Adrenal gland (tissue), 12 donors: ENCODE data around the gene RSAD1. TPM values are rescaled to one million over a fixed set of nuclear protein-coding genes. Genes with fewer than 3 reads are reported as not detected.
"Not testable (repeated sequence)": the region's sequence is repeated elsewhere in the genome, so short reads cannot be mapped to it uniquely, and the experiment has no call there.

ENCODE experiments used
- DNase-seq, 7 donors: peaks; one replicate each; pipeline ENCODE4 v3.0.0-alpha.2; 2019 to 2020
- H3K27ac ChIP-seq, 5 donors: fragments of 200-600 bp; sonication (generic) in 4 of 5; 1 replicate in 3 of 5; 2 replicates in 2 of 5; pipeline versions ENCODE4 v1.5.1 to v1.8.0; 2016 to 2020; ENCODE audit warnings: mild to moderate bottlenecking in 1 of 5
- H3K27me3 ChIP-seq: fragments of 200-600 bp; 2 replicates; pipeline ENCODE4 v1.8.0; 2021
- H3K36me3 ChIP-seq, 2 donors: fragments of 200-600 bp; replicated peaks in 1 of 2; 1 replicate in 1 of 2; 2 replicates in 1 of 2; pipeline versions ENCODE4 v1.5.1 to v1.8.0; 2018 to 2022
- H3K4me1 ChIP-seq, 2 donors: fragments of 200-600 bp; replicated peaks in 1 of 2; 1 replicate in 1 of 2; 2 replicates in 1 of 2; pipeline versions ENCODE4 v1.5.1 to v1.8.0; 2018 to 2021
- H3K4me3 ChIP-seq, 4 donors: fragments of 200-600 bp; sonication (generic) in 3 of 4; one replicate each; pipeline ENCODE4 v1.5.1; 2016 to 2018
- H3K9me3 ChIP-seq, 3 donors: fragments of 200-600 bp; sonication (generic) in 1 of 3; replicated peaks in 1 of 3; 1 replicate in 2 of 3; 2 replicates in 1 of 3; pipeline versions ENCODE4 v1.5.1 to v1.8.0; 2016 to 2021
- POLR2A ChIP-seq, 2 donors: fragments of 450-650 bp; IDR thresholded peaks; one replicate each; pipeline ENCODE4 v1.6.1; 2017; ENCODE audit warnings: antibody characterized with exemption in 2 of 2, mild to moderate bottlenecking in 2 of 2, moderate library complexity in 1 of 2
- WGBS, 4 donors: extraction: QIAGEN DNeasy Blood & Tissue Kit in 2 of 4; methylation state at CpG; one replicate each; pipeline versions ENCODE4 v1.1.5 to v1.1.7; 2013 to 2017; 5-methylcytosine and 5-hydroxymethylcytosine counted together
- intact Hi-C, 2 donors: fragments of 100-400 bp; cut with DNase I; formaldehyde crosslinking; loops; one replicate each; pipeline versions ENCODE4 v1.14.1 to v1.15.0; 2022 to 2023
- polyA plus RNA-seq, 3 donors: library from polyadenylated mRNA; stranded (reverse); fragments of 200-250 nt in 2 of 3; fragments of 350-450 nt in 1 of 3; fragmentation: Illumina TruSeq in 1 of 3; extraction: RNeasy Lipid Tissue Mini Kit (QIAGEN cat#74804) in 1 of 3; gene quantifications; one replicate each; pipeline ENCODE4 v1.2.3, GENCODE V29; 2013 to 2014
- total RNA-seq, 9 donors: library from RNA; depleted of rRNA in 4 of 9; stranded (reverse); fragments of >200 nt in 4 of 9; fragments of 120-200 nt in 1 of 9; fragmentation: NEBNext Ultra II Directional in 1 of 9; extraction: Animal tissue kit (Norgen Biotek cat#: 25700) in 1 of 9; gene quantifications; one replicate each; pipeline versions ENCODE4 v1.1.0 to v1.2.4, GENCODE V29; 2013 to 2023
- TF ChIP-seq, protein P1 (sequence below), 6 experiments: fragments of 450-650 bp in 4 of 6; fragments of 200-600 bp in 2 of 6; sonication (generic) in 1 of 6; IDR thresholded peaks; 1 replicate in 5 of 6; 2 replicates in 1 of 6; pipeline versions ENCODE4 v1.5.1 to v1.8.0; 2016 to 2021; ENCODE audit warnings: antibody characterized with exemption in 6 of 6, mild to moderate bottlenecking in 2 of 6, moderate library complexity in 1 of 6
- donor health status: healthy with polysubstance abuse.
- donor health status: Bipolar disorder and iron deficiency.
- donor health status: DM: yes; HTN: yes; CAD: no.
- donor health status: DM: no; HTN: no; CAD: no.
- donor health status: DM: no; HTN: no; CAD: no.
- donor health status: DM: yes; HTN: yes; CAD: no.

The RSAD1 gene
- total and polyA plus RNA-seq, 12 donors: 28.4 to 77.3 (median 51.8) TPM

DNA sequence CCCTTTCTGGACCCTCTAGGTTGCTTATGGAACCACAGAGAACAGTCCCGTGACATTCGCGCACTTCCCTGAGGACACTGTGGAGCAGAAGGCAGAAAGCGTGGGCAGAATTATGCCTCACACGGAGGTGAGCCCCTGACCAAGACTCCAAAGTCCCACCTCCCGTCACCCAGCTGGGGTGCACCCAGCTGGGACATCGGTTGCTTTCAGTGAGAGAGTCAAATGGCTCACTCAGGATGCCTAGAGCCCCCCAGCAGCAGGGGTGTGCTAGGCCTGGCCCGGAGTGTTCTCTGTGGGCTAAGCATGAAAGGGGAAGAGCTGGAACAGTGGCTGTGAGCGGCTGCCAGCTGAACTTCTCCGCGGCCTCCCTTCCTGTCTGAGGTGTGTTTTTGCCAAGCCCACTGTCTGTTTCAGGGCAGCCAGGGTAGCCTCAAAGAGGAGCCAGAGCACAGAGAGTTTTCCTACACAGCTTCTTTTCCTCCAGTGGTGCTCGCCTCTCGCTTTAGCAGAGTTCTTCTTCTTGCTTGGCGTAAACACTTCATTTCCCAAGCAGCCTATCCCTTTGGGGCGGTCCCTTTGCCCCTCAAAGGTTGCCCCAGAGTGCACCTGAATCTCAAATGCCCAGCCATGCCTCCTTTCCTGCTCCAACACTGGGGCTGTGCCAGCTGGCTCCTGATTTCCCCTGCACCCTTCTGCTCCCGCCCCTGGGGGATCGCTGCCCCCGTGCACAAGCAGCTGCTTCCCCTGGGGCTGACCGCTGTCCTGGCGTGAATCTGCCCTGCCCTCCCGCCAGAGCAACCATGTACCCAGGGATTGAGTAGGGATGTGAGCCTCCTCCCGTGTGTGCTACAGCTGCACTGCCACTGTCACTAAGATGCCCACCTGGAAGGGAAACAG is 7.4 kb upstream of the RSAD1 start:
- Histone ChIP-seq H3K27me3 (no peaks in the 10 kb centered on the region), H3K27ac (peak overlapping the region in 2 of 5 donors; percentile 30 to 73), H3K4me3 (no peak overlapping the region), H3K9me3 (no peaks in the 10 kb centered on the region), H3K36me3 (peaks cover 0 to 24% of the 10 kb centered on the region in 2 donors), H3K4me1 (peaks cover 22% of the 10 kb centered on the region in 2 donors)
- intact Hi-C loops: loop anchor here in 1 of 2 donors (5.0 kb wide), 1 partner anchor 114 kb away; no protein-coding TSS in a partner anchor
- 75 to 86% (median 76%) methylated on average over 15 to 22 of the region's 22 CpGs for WGBS, 4 donors
- DNase-seq: peak in 1 of 7 donors; percentile 18
- TF ChIP-seq, protein P1, sequence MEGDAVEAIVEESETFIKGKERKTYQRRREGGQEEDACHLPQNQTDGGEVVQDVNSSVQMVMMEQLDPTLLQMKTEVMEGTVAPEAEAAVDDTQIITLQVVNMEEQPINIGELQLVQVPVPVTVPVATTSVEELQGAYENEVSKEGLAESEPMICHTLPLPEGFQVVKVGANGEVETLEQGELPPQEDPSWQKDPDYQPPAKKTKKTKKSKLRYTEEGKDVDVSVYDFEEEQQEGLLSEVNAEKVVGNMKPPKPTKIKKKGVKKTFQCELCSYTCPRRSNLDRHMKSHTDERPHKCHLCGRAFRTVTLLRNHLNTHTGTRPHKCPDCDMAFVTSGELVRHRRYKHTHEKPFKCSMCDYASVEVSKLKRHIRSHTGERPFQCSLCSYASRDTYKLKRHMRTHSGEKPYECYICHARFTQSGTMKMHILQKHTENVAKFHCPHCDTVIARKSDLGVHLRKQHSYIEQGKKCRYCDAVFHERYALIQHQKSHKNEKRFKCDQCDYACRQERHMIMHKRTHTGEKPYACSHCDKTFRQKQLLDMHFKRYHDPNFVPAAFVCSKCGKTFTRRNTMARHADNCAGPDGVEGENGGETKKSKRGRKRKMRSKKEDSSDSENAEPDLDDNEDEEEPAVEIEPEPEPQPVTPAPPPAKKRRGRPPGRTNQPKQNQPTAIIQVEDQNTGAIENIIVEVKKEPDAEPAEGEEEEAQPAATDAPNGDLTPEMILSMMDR (IDR thresholded peaks at IDR 0.05): no peak
- TF ChIP-seq POLR2A (IDR thresholded peaks at IDR 0.05): no peak

DNA sequence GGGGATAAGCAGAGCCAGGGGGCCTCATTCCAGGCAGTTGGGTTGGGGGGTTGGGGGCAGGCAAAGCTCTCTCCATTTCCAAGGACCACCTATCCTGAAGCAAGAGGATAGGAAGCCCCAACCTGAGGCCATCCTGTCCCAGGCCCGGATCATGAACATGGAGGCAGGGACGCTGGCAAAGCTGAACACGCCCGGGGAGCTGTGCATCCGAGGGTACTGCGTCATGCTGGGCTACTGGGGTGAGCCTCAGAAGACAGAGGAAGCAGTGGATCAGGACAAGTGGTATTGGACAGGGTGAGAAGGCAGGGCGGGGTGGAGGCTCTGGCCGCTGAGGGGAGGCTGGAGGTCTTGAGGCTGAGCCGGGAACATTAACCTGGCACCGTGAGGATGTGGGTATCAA is 6.4 kb upstream of the RSAD1 start:
- peak in 1 of 7 donors; percentile 20 for DNase-seq
- H3K9me3 ChIP-seq: no peaks in the 10 kb centered on the region
- H3K4me3 ChIP-seq: no peak overlapping the region
- peaks cover 0 to 24% of the 10 kb centered on the region in 2 donors for H3K36me3 ChIP-seq
- intact Hi-C loops: loop anchor here in 1 of 2 donors (5.0 kb wide), 1 partner anchor 115 kb away; no protein-coding TSS in a partner anchor
- no peaks in the 10 kb centered on the region for H3K27me3 ChIP-seq
- H3K4me1 ChIP-seq: peaks cover 22 to 26% of the 10 kb centered on the region in 2 donors
- no peak for TF ChIP-seq POLR2A (IDR thresholded peaks at IDR 0.05)
- no peak overlapping the region for H3K27ac ChIP-seq
- WGBS, 4 donors: 86 to 97% (median 95%) methylated on average over 8 to 10 of the region's 10 CpGs

DNA sequence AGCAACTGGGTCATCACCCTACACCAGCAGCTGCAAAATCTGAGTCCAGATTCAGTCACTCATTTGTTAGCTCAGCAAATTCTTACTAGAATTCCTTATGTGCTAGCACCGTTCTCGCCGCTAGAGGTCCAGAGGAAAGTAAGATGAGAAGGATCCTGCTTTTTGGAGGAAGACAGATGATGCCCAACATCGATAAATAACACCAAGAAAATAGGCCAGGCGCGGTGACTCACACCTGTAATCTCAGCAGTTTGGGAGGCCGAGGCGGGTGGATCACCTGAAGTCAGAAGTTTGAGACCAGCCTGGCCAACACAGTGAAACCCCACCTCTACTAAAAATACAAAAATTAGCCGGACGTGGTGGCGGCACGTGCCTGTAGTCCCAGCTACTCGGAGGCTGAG is 5.9 kb upstream of the RSAD1 start:
- not testable (repeated sequence) for DNase-seq, H3K9me3 ChIP-seq, H3K4me3 ChIP-seq, H3K27me3 ChIP-seq, H3K27ac ChIP-seq
- intact Hi-C loops: loop anchor here in 1 of 2 donors (5.0 kb wide), 1 partner anchor 115 kb away; no protein-coding TSS in a partner anchor
- H3K36me3 ChIP-seq: peaks cover 0 to 24% of the 10 kb centered on the region in 2 donors
- 84 to 91% (median 88%) methylated on average over 13 of the region's 13 CpGs for WGBS, 4 donors
- peaks cover 22 to 26% of the 10 kb centered on the region in 2 donors for H3K4me1 ChIP-seq

DNA sequence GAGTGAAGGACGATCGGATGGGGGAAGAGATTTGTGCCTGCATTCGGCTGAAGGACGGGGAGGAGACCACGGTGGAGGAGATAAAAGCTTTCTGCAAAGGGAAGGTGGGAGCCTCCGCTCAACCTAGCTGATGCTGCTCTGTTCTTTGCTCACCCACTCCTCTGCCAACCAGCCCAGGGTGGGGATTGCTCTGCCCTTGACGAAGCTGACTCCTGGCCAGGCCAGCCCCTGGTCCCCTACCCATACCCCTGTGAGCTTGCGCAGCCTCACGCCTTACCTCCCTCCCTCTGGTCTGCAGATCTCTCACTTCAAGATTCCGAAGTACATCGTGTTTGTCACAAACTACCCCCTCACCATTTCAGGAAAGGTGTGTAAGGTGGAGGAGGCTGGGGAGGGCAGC is 4.8 kb upstream of the RSAD1 start:
- Histone ChIP-seq H3K9me3 (no peaks in the 10 kb centered on the region), H3K27me3 (no peaks in the 10 kb centered on the region), H3K36me3 (peaks cover 0 to 24% of the 10 kb centered on the region in 2 donors), H3K4me1 (peaks cover 20 to 23% of the 10 kb centered on the region in 2 donors), H3K4me3 (no peak overlapping the region), H3K27ac (no peak overlapping the region)
- intact Hi-C loops: loop anchor here in 1 of 2 donors (5.0 kb wide), 1 partner anchor 117 kb away; no protein-coding TSS in a partner anchor
- DNase-seq: peak in 1 of 7 donors; percentile 15
- TF ChIP-seq, protein P1 (IDR thresholded peaks at IDR 0.05): no peak
- TF ChIP-seq POLR2A (IDR thresholded peaks at IDR 0.05): no peak
- 84 to 89% (median 88%) methylated on average over 10 to 11 of the region's 11 CpGs for WGBS, 4 donors

DNA sequence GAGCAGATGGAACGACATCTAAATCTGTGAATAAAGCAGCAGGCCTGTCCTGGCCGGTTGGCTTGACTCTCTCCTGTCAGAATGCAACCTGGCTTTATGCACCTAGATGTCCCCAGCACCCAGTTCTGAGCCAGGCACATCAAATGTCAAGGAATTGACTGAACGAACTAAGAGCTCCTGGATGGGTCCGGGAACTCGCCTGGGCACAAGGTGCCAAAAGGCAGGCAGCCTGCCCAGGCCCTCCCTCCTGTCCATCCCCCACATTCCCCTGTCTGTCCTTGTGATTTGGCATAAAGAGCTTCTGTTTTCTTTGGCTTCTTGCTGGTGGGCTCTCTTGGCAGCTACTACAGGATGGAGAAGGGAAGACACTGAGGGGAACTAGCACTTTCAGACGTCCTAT is 4.1 kb upstream of the RSAD1 start:
- Histone ChIP-seq H3K4me1 (peaks cover 18% of the 10 kb centered on the region in 2 donors), H3K4me3 (no peak overlapping the region), H3K27ac (no peak overlapping the region), H3K27me3 (no peaks in the 10 kb centered on the region), H3K9me3 (no peaks in the 10 kb centered on the region), H3K36me3 (peaks cover 0 to 24% of the 10 kb centered on the region in 2 donors)
- DNase-seq: peak in 2 of 7 donors; percentile 15 to 35
- 60 to 80% (median 67%) methylated on average over 5 to 6 of the region's 6 CpGs for WGBS, 4 donors
- intact Hi-C loops: loop anchor here in 1 of 2 donors (5.0 kb wide), 1 partner anchor 117 kb away; no protein-coding TSS in a partner anchor
- TF ChIP-seq, protein P1 (IDR thresholded peaks at IDR 0.05): no peak
- TF ChIP-seq POLR2A (IDR thresholded peaks at IDR 0.05): no peak
